Raji (cell line): ENCODE data around the gene HMGXB4.

Experiments
- POLR2A ChIP-seq: IDR thresholded peaks from 2 replicates; pipeline ENCODE4 v1.6.1; 2011; ENCODE audit warnings: low read depth, low read length, control low read depth; ENCODE audit not compliant: insufficient read depth

Gene HMGXB4

DNA sequence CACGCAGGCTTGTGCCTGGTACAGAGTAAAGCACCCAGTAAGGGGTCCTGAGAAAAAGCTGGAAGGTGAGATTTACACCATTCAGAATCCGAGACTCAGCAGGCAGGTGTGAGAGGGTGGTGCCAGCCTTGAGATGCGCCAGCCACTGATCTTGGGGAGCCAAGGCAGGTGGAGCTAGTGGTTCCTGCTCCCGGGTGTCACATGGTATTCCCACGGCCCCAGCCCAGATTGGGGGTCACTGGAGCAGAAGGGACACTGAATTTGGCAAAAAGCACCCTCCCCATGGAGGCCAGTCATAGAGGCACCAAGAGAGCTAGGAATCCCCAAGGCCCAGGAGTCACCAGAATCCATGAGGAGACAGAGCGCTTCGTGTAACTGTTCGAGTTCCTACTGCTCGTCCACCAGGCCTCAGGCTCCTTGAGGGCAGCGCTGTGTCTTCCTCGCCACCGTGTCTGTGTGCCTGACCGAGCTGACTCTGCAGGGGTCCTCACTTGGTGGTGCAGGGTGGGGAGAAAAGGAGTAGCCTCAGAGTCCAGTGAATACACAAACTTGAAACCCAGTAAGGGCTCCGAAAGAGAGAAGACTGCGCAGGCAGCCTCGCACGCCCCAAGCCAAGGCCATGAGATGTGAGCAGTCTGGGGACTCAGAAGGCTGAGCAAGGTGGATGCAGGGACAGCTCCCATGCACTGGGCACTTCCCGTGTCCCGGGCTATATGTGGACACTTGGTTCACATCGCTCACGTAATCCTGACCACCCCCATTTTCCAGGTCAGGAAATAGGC is 70.6 kb downstream of the HMGXB4 start:
- no peak for TF ChIP-seq POLR2A

DNA sequence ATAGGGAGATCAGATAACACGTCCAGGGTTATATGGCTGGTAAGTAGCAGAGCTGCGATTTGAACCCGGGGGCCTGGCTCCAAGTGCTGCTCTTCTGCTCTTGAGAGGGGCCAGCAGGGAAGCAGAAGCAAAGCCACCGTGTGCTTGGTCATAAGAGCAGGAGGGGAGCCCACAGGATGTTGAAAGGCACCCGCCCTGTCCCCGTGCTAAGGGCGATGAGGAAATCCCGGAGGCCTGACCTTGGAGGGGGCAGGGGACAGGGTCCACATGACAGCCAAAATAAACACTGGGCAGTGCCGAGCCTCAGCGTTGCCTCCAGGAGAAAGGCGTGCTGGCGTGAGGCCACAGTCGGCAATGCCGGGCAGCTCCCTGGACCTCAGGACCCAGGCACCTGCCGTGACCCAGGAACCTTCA is 71.2 kb downstream of the HMGXB4 start:
- TF ChIP-seq POLR2A = no peak

DNA sequence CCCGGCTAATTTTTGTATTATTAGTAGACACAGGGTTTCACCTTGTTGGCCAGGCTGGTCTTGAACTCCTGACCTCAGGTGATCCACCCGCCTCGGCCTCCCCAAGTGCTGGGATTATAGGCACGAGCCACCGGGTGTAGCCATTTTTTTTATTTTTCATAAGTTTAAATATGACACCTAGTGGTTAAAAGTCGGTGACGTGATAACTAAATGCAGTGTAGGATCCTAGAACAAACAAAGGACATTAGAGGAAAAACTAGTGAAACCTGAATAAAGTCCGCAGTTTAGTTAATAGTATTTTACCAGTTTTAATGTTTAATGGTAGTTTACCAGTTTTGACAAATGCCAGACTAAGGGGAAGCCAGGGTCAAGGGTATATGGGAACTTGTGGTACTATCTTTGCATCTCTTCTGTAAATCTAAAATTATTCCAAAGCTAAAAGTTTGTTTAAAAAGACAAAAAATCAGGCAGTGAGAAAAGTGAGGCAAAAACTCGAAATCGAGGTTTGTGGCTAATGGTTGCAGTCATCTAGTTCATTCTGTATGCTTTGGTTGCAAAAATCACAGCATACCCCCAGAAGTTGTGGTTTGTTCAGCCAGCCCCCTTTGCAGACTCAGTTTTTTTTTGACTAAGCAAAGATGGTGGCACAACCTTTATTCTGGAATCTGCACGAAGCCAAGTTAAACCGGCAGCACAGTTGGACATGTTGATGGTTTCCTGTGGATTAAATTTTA is 72.0 kb downstream of the HMGXB4 start:
- TF ChIP-seq POLR2A = no peak

DNA sequence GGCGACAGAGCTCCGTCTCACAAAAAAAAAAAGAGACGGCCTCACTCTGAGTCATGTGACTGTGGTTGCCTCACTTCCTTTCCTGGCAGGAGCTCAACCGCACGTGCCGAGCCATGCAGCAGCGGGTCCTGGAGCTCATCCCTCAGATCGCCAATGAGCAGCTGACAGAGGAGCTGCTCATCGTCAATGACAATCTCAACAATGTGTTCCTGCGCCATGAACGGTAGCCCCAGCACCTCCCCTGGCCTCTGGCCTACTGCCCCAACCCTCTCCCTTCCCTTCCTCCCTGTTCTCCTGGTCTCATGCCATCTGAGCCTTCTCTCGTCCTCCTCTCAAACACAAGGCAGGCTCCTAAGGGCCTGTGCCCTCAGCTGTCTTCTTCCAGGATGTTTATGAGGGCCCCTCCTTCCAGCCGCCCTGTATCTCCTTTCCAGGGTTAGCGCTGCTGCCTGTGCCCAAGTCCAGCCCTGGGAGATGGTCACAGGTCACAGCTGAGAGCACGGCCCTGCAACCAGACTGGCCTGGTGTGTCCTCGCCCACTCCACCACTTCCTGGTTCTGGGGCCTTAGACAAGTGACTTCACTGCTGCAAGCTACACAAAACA is 73.1 kb downstream of the HMGXB4 start:
- TF ChIP-seq POLR2A = no peak

DNA sequence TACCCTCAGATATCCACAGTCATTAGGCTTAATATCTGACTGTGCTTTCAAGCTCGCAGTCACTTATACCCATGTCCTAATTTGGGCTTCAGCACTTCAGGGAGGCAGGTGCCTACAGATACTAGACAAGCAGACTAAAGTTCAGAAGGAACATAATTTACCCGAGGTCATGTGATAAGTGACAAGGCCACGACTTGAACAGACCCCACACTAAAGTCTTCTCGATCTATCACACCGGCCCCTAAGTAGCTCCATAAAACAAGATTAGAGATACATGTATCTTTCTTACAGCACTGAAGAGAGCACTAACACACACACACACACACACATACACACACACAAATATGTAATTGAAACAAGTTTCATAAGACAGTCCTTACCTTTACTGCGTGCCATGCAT is 75.0 kb downstream of the HMGXB4 start:
- TF ChIP-seq POLR2A = no peak

DNA sequence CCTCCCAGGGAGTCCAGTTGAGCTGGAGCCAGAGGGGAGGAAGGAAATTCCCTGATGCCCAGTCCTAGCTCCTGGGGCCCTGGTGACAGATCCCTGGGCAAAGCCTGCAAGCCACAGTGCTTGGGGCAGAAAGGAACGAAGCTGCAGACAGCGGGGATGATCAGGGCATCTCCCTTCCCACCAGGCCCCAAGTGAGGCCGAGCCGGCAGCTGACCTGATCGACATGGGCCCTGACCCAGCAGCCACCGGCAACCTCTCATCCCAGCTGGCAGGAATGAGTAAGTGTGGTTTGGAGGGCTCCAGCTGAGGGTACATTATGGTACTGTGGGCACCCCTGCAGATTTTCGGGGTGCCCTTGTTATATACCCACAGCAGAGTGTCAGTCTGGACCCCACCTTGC is 75.9 kb downstream of the HMGXB4 start:
- TF ChIP-seq POLR2A = no peak

DNA sequence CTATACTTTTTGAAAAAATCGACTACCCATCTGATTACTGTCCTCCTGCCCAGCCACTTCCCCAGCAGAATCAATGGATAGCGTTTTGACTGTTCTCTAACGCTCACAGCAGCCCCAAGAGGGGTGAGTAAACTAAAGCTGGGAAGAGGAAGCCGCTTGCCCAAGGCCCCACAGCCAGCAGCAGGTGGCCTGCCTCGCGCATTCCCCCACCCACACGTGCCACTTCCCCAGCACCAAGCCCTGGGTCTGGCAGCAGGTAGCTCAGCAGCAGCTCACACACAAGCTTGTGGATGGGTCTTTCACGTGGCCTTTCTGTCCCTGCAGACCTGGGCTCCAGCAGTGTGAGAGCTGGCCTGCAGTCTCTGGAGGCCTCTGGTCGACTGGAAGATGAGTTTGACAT is 76.7 kb downstream of the HMGXB4 start:
- TF ChIP-seq POLR2A = no peak

DNA sequence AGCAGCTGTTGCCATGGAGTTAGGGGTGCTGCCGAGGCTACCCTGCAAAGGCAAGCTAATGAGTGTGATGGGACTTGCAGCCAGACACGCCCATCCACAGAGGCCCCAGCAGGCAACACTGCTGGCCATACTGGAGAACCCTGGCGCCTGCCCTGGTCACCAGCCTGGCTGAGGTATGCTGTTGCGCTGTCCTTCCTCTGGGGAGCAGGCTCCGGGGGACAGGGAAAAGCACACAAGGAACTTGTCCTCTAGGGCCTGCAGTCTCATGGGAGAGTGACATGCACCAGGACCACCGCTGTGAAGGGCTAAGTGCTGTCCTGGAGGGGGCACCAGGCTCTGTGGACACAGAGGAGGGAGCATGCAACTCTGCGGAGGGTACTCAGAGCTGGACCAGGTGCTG is 78.2 kb downstream of the HMGXB4 start:
- no peak for TF ChIP-seq POLR2A

DNA sequence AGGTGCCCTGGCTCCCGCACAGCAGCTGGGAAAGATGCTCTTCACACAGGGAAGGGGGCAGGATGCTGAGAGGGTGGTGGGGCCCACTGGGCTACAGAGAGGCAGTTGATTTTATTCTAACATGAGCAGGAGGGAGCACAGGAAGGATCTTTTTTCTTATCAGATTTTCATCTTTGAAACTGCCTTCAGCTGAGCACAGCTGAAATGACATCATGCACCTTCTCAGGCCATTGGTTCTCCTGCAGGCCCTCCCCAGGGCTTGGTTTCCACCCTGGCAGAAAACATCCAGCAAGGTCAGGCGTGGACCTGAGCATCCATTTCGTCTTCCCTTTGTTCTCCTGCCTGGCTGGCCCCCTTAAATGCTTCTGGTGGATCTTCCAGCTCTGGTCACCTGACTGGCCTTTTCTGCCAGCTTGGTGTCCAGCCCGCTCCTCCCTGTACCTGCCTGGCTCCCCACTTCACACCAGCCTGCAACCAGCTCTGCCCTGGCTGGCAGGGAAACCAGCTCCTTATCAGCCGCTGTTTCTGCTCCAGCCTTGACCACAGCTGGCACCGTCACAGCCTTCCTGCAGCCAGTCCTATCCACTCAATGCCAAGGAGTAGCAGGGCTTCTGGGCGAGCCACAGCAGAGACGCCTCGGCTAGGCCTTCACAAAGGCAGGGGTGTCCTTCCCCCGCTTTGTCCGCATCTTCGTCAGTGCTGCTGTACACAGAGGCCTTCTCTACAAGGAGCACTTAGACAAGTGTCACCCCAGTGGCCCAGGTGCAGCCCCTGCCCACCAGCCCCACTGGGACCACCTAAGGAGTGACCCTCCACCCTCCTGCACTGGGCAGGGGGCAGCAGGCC is 78.9 kb downstream of the HMGXB4 start:
- TF ChIP-seq POLR2A = no peak

DNA sequence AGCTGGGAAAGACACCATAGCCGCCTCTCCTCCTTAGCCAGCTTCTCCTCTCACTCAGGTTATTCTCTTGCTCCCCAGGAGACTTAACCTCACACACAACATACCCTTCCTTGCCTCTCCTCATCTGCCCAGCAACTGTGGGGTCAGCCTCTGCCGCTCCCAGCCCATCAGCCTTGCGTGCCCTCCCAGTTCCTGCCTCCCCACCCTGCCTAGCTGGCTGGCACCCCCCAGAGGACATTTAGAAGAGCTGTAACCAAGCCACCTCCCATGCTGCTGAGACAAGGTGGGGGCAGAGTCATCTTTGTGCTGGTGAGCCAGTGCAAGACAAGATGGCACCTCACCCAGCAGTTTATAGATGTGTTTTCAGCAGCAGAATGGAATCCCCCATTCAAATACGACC is 80.6 kb downstream of the HMGXB4 start:
- no peak for TF ChIP-seq POLR2A

DNA sequence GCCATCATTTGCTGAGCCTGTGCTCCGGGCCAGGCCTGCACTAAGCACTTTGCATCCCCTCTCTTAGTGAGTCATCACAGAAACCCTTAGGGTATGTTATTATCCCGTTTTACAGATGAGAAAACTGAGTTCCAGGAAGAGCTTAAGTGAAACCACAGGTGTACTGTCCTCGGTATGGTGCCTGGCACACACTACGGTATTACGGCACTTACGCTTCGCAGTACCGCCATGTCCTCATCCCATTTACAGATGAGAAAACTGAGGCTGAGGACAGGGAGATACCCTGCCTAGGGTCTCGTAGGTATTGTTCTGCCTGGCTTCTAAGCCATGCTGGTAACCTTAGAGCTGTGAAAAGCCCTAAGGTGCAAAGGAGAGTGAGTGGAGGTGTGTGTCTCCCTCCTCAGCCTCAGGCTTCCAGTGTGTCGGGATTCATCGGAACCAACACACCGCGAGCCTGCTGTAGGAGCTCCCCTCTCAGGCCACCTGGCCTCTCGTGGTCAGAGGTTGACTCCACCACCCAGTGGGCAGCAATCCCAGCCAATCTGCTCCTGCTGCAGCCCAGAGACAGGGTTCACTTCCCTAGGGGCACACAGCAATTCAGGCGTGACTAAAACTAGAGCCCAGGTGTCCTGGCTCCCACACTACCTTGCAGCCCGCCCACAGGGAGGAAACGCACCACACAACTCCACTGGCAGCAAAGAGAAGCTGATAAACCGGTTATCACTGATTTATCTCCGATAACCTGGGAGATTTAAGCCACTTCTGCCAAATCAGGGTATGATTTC is 84.0 kb downstream of the HMGXB4 start:
- TF ChIP-seq POLR2A = no peak

DNA sequence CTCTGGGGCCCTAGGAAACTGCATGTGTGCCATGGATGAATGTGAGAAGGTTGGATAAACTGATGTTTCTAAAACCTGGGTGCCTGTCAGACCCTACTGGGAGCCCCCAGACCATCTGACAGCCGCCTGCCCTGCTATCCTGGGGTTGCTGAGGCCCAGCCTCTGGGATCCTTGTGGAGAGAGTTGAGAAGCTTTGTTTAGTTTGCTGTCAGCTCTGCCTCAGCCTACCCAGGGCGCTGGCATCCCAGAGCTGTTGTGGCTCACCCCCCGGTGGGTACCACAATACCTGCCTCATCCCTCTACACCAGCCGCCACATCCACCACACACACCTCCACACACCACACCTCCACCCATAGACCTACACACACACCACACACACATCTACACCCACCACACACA is 85.1 kb downstream of the HMGXB4 start:
- no peak for TF ChIP-seq POLR2A

DNA sequence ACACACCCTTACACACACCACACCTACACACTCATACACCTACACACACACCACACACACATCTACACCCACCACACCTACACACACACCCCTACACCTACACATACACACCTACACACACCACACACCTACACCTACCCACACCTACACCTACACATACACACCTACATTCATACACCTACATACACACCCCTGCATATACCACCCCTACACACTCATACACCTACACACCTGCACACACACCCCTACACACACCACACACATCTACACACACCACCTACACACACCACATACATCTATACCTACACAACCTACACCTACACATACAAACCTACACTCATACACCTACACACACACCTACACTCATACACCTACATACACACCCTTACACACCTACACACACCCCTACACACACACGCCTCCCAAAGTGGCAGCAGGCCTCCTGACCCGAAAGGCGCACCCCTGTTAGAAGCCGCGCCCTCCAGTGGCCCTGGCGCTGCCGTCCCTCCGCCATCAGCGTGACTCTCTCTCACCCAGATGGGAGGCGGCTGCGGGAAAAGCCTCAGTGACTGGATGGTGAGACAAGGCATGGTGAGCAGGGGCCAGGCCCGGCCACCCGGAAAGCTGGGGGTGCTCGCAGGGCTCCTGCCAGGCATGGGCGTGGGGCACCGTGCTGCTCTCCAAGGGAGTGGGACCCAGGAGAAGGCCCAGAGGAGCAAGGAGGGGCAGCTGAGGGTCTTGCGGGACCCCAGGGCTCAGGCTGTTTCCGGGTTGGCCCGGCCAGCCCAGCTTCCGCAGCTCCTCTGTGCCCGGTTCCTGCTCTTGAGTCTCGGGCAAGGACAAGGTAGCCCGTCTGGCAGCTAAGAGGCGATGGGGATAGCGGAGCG is 86.6 kb downstream of the HMGXB4 start:
- no peak for TF ChIP-seq POLR2A
